Bone marrow (tissue), 2 donors: ENCODE data around the gene FLOT1.
"Not testable (repeated sequence)": the region's sequence is repeated elsewhere in the genome, so short reads cannot be mapped to it uniquely, and the experiment has no call there.

ENCODE experiments used
- DNase-seq, 2 donors: peaks; one replicate each; lab custom pipeline; 2025; lab: John Stamatoyannopoulos, UW

Gene FLOT1

GRCh38 chr6:30747300-30747687 lies 4.8 kb upstream of the FLOT1 start:
- DNase-seq, result no peak

GRCh38 chr6:30744054-30744805 lies 1.7 kb upstream of the FLOT1 start, which contains the start of gene IER3:
Gene IER3 (minus strand): TSS chr6:30744547. CDS start chr6:30744518, 29 bp downstream.
- DNase-seq, result peak; percentile 71 to 91

- DNase-seq, result peak in 1 of 2 donors; percentile 60
Observed at GRCh38 chr6:30743099-30744053, 889 bp upstream of the FLOT1 start.

- DNase-seq, result no peak
Observed at GRCh38 chr6:30741789-30742315, 635 bp downstream of the FLOT1 start.

- no peak for DNase-seq
Observed at GRCh38 chr6:30741063-30741779, 1.3 kb downstream of the FLOT1 start.

GRCh38 chr6:30740540-30740870 lies 2.0 kb downstream of the FLOT1 start:
- no peak for DNase-seq

GRCh38 chr6:30738532-30738931 lies 4.0 kb downstream of the FLOT1 start:
- DNase-seq, result no peak

GRCh38 chr6:30735668-30736314 lies 6.7 kb downstream of the FLOT1 start:
- no peak for DNase-seq

GRCh38 chr6:30732237-30732943 lies 10.1 kb downstream of the FLOT1 start:
- DNase-seq, result no peak

GRCh38 chr6:30730601-30731435 lies 11.7 kb downstream of the FLOT1 start:
- DNase-seq, result peak; percentile 24 to 65

- DNase-seq, result no peak
Observed at GRCh38 chr6:30727920-30728553, 14.4 kb downstream of the FLOT1 start.

- DNase-seq, result no peak
Observed at GRCh38 chr6:30726506-30727413, 15.7 kb downstream of the FLOT1 start.

GRCh38 chr6:30725713-30726505 lies 16.6 kb downstream of the FLOT1 start:
- DNase-seq, result no peak

GRCh38 chr6:30724906-30725667 lies 17.4 kb downstream of the FLOT1 start:
- DNase-seq, result no peak

GRCh38 chr6:30723843-30724741 lies 18.4 kb downstream of the FLOT1 start:
- not testable (repeated sequence) for DNase-seq
